ENCODE data around the gene ARFRP1.
"Not testable (repeated sequence)": the region's sequence is repeated elsewhere in the genome, so short reads cannot be mapped to it uniquely, and the experiment has no call there.

ARFRP1 gene

DNA sequence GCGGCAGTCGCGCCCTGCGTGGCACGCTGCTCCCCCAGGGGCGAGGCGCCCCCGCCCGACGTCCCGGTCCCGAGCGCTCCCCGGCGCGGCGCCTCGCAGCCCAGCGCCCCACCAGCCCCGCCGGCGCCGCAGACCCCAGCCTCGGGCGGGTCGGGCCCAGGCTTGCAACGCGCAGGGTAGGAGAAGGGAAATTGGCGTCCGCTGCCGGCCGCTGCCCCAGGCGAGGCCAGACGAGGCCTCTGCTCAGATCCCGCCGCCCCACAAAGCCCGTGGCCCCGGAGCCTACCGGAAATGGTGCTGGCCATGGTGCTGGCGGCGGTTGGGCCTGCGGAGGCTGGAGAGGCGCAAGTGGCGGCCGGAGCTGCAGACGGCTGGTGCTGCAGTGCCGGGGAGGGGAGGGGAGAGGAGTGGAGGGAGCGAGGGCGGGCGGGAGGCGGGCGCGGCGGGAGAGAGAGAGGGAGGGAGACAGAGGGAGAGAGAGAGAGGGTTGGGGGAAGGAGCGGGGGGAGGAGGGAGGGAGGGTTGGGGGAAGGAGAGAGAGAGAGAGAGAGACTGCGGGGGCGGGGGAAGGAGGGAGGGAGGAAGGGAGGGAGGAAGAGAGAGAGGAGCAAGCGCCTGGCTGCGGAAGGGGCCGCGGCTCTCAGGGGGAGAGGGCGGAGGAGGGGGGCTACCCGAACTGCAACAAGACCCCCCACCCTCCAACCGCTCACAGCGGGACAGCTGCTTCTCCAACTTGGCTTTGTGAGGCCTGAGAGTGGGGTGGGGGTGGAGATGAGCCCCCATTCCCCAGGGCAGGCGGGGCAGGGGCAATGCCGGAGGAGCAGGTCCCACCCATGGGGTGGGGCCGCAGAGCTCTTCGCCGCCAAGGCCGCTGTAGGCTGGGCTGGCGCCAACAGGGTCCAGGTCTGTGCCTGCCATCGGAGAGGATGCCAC, 54.5 kb downstream of the ARFRP1 start, which contains the start of gene STMN3:
Gene STMN3 (minus strand): TSS at position 384 of the 933 bp plus-strand sequence. CDS start 79 bp downstream, at position 305.
- DNase-seq: peak; percentile 98

DNA sequence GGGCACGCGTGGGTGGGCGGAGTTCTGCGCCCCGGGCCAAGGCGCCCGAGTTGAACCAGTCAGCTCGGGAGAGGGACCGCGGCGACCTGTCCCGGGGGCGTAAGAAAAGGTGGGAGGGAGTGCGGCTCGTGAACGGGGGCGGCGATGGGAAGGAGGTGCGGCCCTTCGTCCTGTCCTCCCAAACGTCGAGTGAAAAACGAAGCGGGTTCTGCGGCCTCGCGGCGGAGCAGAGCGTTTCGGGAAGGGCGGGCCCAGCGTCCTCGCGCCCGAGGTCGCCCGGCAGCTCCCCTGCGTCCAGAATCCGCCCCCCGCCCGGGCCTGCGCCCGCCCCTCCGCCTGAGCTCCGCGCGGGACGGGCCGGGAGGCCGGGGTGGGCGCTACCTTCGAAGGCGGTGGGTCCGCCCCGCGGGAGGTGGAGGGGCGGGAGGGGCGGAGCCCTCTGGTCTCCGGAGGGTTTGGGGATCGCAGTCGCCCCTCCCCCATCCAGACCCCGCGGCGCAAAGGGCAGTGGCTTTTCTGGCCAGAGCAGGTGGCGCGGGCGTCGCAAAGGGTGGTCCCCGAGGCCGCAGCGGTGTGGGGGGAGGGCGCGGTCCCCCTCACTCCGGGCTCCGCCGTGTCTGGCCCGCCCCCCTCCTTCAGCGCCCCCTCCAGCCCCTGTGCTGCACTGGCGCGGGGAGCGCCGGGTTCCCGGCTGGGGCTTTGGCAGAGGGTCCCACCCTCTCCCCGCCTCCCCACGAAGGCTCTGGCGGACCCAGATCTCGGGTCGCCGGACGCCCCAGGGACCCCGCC, 55.4 kb downstream of the ARFRP1 start:
- no peak for DNase-seq

DNA sequence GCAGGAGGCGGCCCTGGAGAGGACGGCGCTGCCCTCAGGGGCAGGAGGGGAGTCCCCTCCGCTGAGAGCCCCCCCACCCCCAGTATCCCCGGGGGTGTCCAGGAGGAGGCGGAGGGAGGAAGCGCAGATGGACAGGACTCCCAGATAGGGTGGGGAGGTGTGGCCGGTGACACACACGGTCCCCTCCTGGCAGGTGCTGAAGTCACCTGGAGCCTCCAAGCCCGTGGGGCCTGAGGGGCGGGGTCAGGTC, 55.9 kb downstream of the ARFRP1 start:
- no peak for DNase-seq

DNA sequence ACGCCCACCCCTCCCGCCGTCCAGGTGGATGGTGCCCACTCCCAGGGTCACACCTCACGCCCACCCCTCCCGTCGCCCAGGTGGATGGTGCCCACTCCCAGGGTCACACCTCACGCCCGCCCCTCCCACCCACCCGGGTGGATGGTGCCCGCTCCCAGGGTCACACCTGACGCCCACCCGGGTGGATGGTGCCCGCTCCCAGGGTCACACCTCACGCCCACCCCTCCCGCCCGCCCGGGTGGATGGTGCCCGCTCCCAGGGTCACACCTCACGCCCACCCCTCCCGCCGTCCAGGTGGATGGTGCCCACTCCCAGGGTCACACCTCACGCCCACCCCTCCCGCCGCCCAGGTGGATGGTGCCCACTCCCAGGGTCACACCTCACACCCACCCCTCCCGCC, 57.3 kb downstream of the ARFRP1 start:
- not testable (repeated sequence) for DNase-seq

DNA sequence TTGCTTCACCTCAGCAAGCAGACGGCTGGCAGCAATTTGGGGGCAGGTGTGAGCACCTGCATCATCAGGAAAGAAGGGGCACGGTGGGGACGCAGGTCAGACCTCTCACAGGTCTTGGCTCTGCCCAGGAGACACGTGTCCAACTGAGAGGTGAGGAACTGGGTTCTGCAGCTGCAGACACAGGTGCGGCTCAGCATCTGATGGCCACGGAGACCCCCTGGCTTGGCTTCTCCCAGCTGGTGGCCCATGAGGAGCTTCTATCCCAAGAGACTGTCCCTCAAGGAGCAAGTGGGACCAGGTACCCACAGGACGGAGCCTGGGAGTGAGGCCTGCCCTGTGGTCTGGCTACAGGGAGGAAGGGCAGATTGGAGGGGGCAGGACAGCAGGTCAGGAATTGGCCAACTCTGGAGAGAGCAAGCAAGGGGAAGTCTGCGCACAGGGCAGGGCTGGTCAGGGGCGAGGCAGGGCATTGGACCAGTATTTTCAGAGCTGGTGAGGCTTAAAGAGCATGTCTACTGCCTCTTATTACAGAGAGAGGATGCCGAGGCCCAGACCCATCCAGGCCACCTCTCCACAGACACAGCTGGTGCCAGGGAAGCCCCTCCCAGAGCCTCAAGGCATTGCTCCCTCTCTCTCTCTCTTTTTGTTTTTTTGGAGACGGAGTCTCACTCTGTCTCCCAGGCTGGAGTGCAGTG, 58.7 kb downstream of the ARFRP1 start:
- DNase-seq: no peak
